ENCODE data around the gene DYNLT1.
"Not testable (repeated sequence)": the region's sequence is repeated elsewhere in the genome, so short reads cannot be mapped to it uniquely, and the experiment has no call there.

Gene DYNLT1

GRCh38 chr6:158644231-158645063, at the start of gene DYNLT1:
Gene DYNLT1, minus strand, starts transcription at chr6:158644743. Its CDS starts 35 bp downstream, at chr6:158644708.
- DNase-seq (ENCODE audit: low read depth) = peak; percentile 77

GRCh38 chr6:158688860-158689259, 44.3 kb upstream of the DYNLT1 start:
- peak; percentile 28 for DNase-seq (ENCODE audit: low read depth)

- no peak for DNase-seq (ENCODE audit: low read depth)
Observed at GRCh38 chr6:158687506-158687905, 43.0 kb upstream of the DYNLT1 start.

GRCh38 chr6:158686791-158687381, 42.3 kb upstream of the DYNLT1 start:
- no peak for DNase-seq (ENCODE audit: low read depth)

- no peak for DNase-seq (ENCODE audit: low read depth)
Observed at GRCh38 chr6:158686311-158686710, 41.8 kb upstream of the DYNLT1 start.

- no peak for DNase-seq (ENCODE audit: low read depth)
Observed at GRCh38 chr6:158684745-158685324, 40.3 kb upstream of the DYNLT1 start.

GRCh38 chr6:158684311-158684710, 39.8 kb upstream of the DYNLT1 start:
- no peak for DNase-seq (ENCODE audit: low read depth)

GRCh38 chr6:158680481-158680880, 35.9 kb upstream of the DYNLT1 start:
- no peak for DNase-seq (ENCODE audit: low read depth)

- no peak for DNase-seq (ENCODE audit: low read depth)
Observed at GRCh38 chr6:158680015-158680414, 35.5 kb upstream of the DYNLT1 start.

GRCh38 chr6:158677906-158678578, 33.5 kb upstream of the DYNLT1 start:
- no peak for DNase-seq (ENCODE audit: low read depth)

- not testable (repeated sequence) for DNase-seq (ENCODE audit: low read depth)
Observed at GRCh38 chr6:158677094-158677493, 32.6 kb upstream of the DYNLT1 start.

GRCh38 chr6:158674342-158675131, 30.0 kb upstream of the DYNLT1 start:
- DNase-seq (ENCODE audit: low read depth) = no peak

GRCh38 chr6:158672726-158673125, 28.2 kb upstream of the DYNLT1 start:
- no peak for DNase-seq (ENCODE audit: low read depth)

GRCh38 chr6:158672119-158672518, 27.6 kb upstream of the DYNLT1 start:
- not testable (repeated sequence) for DNase-seq (ENCODE audit: low read depth)

- no peak for DNase-seq (ENCODE audit: low read depth)
Observed at GRCh38 chr6:158669145-158670035, 24.8 kb upstream of the DYNLT1 start.

GRCh38 chr6:158668707-158669103, 24.2 kb upstream of the DYNLT1 start:
- no peak for DNase-seq (ENCODE audit: low read depth)

GRCh38 chr6:158667360-158667981, 22.9 kb upstream of the DYNLT1 start:
- DNase-seq (ENCODE audit: low read depth) = no peak

GRCh38 chr6:158666628-158667359, 22.3 kb upstream of the DYNLT1 start:
- DNase-seq (ENCODE audit: low read depth) = no peak

GRCh38 chr6:158665332-158665731, 20.8 kb upstream of the DYNLT1 start:
- no peak for DNase-seq (ENCODE audit: low read depth)
